Brain microvascular endothelial cell (primary cell): ENCODE data around the gene USP44.

Experiments used
- DNase-seq: peaks from one replicate; pipeline ENCODE4 v3.0.0-alpha.2; 2020
- H3K27ac ChIP-seq: fragments of 250-450 bp; sonication (Bioruptor Pico); 2 replicates; pipeline ENCODE4 v1.5.1; 2020; ENCODE audit warnings: mild to moderate bottlenecking, moderate library complexity
- H3K27me3 ChIP-seq: fragments of 250-450 bp; sonication (Bioruptor Pico); replicated peaks from 2 replicates; pipeline ENCODE4 v1.5.1; 2020; ENCODE audit warnings: mild to moderate bottlenecking
- H3K36me3 ChIP-seq: fragments of 250-450 bp; sonication (Bioruptor Pico); replicated peaks from 2 replicates; pipeline ENCODE4 v1.5.1; 2020; ENCODE audit warnings: mild to moderate bottlenecking
- H3K4me3 ChIP-seq: 2 replicates; pipeline ENCODE4 v1.5.1; 2011; ENCODE audit warnings: low read depth, mild to moderate bottlenecking, control low read depth, low read length, moderate library complexity
- in situ Hi-C: cut with HindIII; loops from 2 replicates; pipeline ENCODE4 v1.10.0; 2017; ENCODE audit warnings: low sequenced_read_pairs, low pct_ligation_motif_present
- TF ChIP-seq, protein P1 (sequence below): IDR thresholded peaks from 2 replicates; pipeline ENCODE4 v1.5.1; 2011; ENCODE audit warnings: low read depth, mild to moderate bottlenecking, moderate library complexity, low read length, control low read depth, inconsistent platforms; ENCODE audit errors: missing control alignments

USP44 gene

DNA sequence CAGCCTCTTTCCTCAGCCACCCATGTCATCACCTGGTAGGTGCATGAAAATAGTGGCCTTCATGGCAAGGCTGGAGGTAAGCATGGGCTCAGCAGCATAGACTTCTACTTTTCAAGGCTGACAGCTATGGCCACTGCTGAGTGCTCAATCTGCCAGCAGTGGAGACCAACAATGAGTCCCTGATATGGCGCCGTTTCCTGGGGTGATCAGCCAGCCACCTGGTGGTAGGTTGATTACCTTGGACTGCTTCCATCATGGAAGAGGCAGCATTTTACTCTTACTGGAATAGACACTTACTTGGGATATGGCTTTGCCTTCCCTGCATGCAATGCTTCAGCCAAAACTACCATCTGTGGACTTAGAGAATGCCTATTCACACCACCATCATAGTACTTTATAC, 39.5 kb upstream of the USP44 start:
- TF ChIP-seq, protein P1, sequence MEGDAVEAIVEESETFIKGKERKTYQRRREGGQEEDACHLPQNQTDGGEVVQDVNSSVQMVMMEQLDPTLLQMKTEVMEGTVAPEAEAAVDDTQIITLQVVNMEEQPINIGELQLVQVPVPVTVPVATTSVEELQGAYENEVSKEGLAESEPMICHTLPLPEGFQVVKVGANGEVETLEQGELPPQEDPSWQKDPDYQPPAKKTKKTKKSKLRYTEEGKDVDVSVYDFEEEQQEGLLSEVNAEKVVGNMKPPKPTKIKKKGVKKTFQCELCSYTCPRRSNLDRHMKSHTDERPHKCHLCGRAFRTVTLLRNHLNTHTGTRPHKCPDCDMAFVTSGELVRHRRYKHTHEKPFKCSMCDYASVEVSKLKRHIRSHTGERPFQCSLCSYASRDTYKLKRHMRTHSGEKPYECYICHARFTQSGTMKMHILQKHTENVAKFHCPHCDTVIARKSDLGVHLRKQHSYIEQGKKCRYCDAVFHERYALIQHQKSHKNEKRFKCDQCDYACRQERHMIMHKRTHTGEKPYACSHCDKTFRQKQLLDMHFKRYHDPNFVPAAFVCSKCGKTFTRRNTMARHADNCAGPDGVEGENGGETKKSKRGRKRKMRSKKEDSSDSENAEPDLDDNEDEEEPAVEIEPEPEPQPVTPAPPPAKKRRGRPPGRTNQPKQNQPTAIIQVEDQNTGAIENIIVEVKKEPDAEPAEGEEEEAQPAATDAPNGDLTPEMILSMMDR = no peak
- DNase-seq = no peak
- in situ Hi-C loops = no loop called here
- H3K36me3 ChIP-seq = no peaks in the 10 kb centered on the region
- H3K27me3 ChIP-seq = no peaks in the 10 kb centered on the region
- no peak overlapping the region for H3K27ac ChIP-seq
- H3K4me3 ChIP-seq = no peak overlapping the region

DNA sequence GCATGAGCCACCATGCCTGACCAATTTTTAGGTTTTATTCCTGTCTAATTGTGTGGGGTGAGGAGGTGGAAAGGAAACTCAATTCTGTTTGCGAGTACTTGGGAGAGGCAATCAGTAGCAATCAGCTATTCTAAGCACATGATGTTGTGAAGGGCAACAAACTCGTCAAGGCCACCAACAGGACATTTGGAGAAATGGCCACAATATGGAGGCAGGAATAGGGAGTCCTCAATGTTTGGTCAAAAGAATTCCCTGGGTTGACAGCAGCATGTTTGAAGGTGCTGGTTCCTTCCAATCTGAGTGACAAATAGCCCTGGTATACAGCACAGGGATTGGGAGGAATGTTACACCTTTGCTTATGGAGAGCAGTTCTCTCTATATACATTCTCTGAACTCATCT, 32.7 kb upstream of the USP44 start:
- in situ Hi-C loops = no loop called here
- Histone ChIP-seq H3K36me3 (no peaks in the 10 kb centered on the region), H3K4me3 (no peak overlapping the region), H3K27ac (no peak overlapping the region), H3K27me3 (no peaks in the 10 kb centered on the region)
- TF ChIP-seq, protein P1 = no peak
- no peak for DNase-seq

DNA sequence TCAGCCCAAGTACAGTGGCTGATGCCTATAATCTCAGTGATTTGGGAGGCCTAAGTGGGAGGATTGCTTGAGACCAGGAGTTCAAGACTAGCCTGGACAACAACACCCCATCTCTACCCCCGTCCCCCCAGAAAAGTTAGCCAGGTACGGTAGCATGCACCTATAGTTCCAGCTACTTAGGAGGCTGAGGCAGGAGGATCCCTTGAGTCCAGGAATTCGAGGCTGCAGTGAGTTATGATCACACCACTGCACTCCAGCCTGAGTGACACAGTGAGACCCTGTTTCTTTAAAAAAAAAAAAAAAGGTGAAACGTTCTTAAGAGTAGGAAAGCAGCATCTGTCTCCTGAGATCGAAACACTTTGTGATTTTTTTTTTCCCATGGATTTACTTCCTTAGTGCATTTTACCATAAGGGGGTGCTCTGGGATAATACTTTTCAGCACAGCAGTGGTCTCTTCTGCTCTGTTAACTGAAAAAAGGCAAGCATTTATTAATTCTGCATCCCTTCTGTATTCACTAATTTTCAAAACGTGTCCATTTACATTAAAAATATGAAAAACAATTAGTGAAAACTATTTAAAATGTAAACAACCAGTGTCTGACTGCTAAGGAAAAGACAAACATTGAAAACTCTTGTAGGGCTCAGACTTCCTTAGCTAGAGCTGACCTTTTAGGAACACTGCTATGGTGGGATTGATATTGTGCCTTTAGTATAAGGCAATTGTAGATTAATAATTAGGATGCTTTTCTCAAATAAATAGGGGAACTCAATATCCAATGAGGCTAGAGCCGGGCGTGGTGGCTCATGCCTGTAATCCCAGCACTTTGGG, 31.2 kb upstream of the USP44 start:
- in situ Hi-C loops = no loop called here
- TF ChIP-seq, protein P1 = peak; percentile 58
- peak; percentile 18 for DNase-seq
- H3K36me3 ChIP-seq = no peaks in the 10 kb centered on the region
- no peaks in the 10 kb centered on the region for H3K27me3 ChIP-seq
- H3K4me3 ChIP-seq = no peak overlapping the region
- H3K27ac ChIP-seq = no peak overlapping the region

DNA sequence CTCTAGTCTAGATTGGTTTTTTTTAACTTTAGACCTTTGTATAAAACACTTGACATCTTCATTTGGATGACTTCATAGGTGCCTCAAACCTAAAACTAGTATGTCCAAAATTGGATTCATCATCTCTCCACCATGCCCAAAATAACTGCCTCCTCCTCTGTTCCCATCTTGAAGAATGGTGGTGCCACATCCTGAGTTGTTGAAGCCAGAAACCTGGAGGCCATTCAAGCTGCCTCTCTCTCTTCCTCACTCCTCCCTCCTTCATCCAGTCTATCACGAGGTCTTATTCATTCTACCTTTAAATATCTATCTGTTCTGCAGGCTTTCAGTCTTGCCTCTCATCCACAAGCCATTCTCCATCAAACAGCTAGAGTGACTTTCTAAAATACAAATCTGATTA, 26.5 kb upstream of the USP44 start:
- in situ Hi-C loops = no loop called here

DNA sequence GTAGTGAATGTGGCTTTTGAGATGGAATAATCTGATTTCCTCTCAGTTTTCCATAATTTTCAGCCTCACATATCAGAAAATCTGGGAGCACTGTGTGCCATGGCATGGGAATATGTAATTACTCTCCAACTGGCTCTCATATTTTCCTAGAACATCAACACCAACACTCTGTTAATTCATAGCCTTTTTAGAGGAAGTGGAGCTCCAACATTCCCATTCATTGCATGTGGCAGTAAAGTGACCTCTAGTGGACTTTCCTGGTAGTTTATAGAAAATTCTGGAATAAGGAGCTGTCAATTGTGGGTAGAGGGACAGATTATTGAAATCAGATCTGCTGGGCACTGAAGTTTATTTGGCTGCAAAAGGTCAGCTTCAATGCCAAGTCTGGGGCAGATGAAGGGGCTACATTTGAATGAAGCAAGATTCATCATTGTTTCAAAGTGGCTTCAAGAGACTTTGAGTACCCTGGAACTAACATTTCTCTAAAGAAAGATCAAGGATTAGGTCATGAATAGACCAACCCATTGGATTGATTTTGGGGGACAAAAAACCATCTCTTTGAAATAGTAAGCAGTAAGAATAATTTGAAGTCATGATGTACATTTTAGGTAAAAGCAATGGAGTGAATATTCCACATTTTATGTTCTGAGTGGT, 23.6 kb upstream of the USP44 start:
- no peak overlapping the region for H3K27ac ChIP-seq
- in situ Hi-C loops = no loop called here
- H3K36me3 ChIP-seq = no peaks in the 10 kb centered on the region
- TF ChIP-seq, protein P1 = peak; percentile 74
- H3K27me3 ChIP-seq = no peaks in the 10 kb centered on the region
- no peak overlapping the region for H3K4me3 ChIP-seq
- peak; percentile 15 for DNase-seq

More for the DNA sequence above, 26.5 kb upstream of the USP44 start:
- Histone ChIP-seq H3K4me3 (no peak overlapping the region), H3K27ac (no peak overlapping the region), H3K27me3 (no peaks in the 10 kb centered on the region), H3K36me3 (no peaks in the 10 kb centered on the region)
- no peak for DNase-seq
- TF ChIP-seq, protein P1 = no peak
